Measurements from ENCODE around the gene HINFP. TPM values are rescaled to one million over a fixed set of nuclear protein-coding genes. Genes with fewer than 3 reads are reported as not detected.
A peak's percentile ranks its signal among the peaks of the same experiment; 100 is the strongest.
"Not testable (repeated sequence)": the region's sequence is repeated elsewhere in the genome, so short reads cannot be mapped to it uniquely, and the experiment has no call there.

The HINFP gene
- total and polyA plus RNA-seq, 7 experiments from 2014 or later, result 14.7 to 79.7 (median 32.7) TPM

DNA sequence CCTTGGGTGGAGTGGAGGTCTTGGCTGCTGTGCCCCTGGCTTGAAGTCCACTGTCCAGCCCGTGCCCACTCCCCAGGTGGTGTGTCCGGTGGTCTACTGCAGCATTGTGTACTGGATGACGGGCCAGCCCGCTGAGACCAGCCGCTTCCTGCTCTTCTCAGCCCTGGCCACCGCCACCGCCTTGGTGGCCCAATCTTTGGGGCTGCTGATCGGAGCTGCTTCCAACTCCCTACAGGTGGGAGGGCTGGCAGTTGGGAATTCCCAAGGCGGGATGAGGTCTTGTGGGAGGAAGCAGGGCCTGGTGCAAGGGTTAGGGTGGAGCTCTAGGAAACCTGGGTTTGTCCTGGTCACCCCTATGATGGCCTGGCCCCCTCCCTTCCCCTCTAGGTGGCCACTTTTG, 38.8 kb downstream of the HINFP start:
- POLR2A ChIA-PET, result interaction anchor here (1.2 kb wide), 1 partner anchor 10 kb away, joined by 3 read pairs; no protein-coding TSS in a partner anchor
- intact Hi-C loops (cut with micrococcal nuclease), result no loop called here
- no peak overlapping the region for H3K4me3 Mint-ChIP-seq

DNA sequence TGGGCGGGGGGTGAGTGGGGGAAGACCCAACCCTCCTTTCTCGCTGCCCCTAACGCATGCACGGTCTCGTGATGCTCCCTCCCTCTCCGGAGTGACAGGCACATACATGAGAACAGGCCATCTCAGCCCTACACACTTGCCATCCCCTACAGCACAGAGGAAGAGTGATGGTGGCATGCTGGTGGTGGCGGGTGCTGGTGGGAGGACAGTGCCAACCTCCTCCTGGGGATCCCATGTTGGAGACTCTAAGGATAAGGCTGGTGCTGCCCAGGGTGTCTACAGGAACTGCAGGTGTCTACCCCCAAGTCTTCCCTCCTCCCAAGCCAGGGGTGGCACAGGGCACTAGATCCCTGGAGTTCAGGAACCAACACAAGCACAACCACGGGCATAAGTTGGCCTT, 40.5 kb downstream of the HINFP start:
- no peaks in the 10 kb centered on the region for H3K36me3 ChIP-seq (ENCODE audit: control insufficient read depth in 2 of 3, insufficient read depth in 3 of 3, low read length in 3 of 3)
- intact Hi-C loops (cut with micrococcal nuclease), result no loop called here
- Mint-ChIP-seq H3K27ac (no peak overlapping the region), H3K4me3 (no peak overlapping the region), H3K9me3 (no peaks in the 10 kb centered on the region), H3K36me3 (no peaks in the 10 kb centered on the region), H3K27me3 (peaks cover 0 to 4% (median 0%) of the 10 kb centered on the region in 5 donors), H3K4me1 (no peaks in the 10 kb centered on the region)
- H3K9me3 ChIP-seq (ENCODE audit: control insufficient read depth in 2 of 3, low read length in 3 of 3), result no peaks in the 10 kb centered on the region
- H3K4me1 ChIP-seq (ENCODE audit: control insufficient read depth in 2 of 2, insufficient read depth in 2 of 2, low read length in 2 of 2), result no peaks in the 10 kb centered on the region
- H3K27ac ChIP-seq (ENCODE audit: low read depth, low read length), result no peak overlapping the region
- ATAC-seq (no peak), DNase-seq (no peak)
- POLR2A ChIA-PET, result no interaction called here
- no peak overlapping the region for H3K4me3 ChIP-seq (ENCODE audit: low read length)
- CTCF ChIA-PET, result no interaction called here
- no peaks in the 10 kb centered on the region for H3K27me3 ChIP-seq (ENCODE audit: control insufficient read depth in 2 of 2, insufficient read depth in 2 of 2, low read length in 2 of 2)

More for the DNA sequence above, 38.8 kb downstream of the HINFP start:
- no peaks in the 10 kb centered on the region for H3K36me3 ChIP-seq (ENCODE audit: control insufficient read depth in 2 of 3, insufficient read depth in 3 of 3, low read length in 3 of 3)
- H3K36me3 Mint-ChIP-seq, result no peaks in the 10 kb centered on the region
- ATAC-seq (no peak), DNase-seq (no peak)
- H3K27ac Mint-ChIP-seq, result no peak overlapping the region
- no peak overlapping the region for H3K4me3 ChIP-seq (ENCODE audit: low read length)
- no peaks in the 10 kb centered on the region for H3K27me3 ChIP-seq (ENCODE audit: control insufficient read depth in 2 of 2, insufficient read depth in 2 of 2, low read length in 2 of 2)
- H3K9me3 Mint-ChIP-seq, result no peaks in the 10 kb centered on the region
- no peak overlapping the region for H3K27ac ChIP-seq (ENCODE audit: low read depth, low read length)
- peaks cover 0 to 8% (median 5%) of the 10 kb centered on the region in 5 donors for H3K27me3 Mint-ChIP-seq
- H3K9me3 ChIP-seq (ENCODE audit: control insufficient read depth in 2 of 3, low read length in 3 of 3), result no peaks in the 10 kb centered on the region
- no peaks in the 10 kb centered on the region for H3K4me1 ChIP-seq (ENCODE audit: control insufficient read depth in 2 of 2, insufficient read depth in 2 of 2, low read length in 2 of 2)
- H3K4me1 Mint-ChIP-seq, result peaks cover 0 to 8% (median 2%) of the 10 kb centered on the region in 7 donors
- CTCF ChIA-PET, result interaction anchor here (1.2 kb wide), 1 partner anchor 9 kb away, joined by 5 read pairs; the partner anchor contains the start of gene NLRX1

DNA sequence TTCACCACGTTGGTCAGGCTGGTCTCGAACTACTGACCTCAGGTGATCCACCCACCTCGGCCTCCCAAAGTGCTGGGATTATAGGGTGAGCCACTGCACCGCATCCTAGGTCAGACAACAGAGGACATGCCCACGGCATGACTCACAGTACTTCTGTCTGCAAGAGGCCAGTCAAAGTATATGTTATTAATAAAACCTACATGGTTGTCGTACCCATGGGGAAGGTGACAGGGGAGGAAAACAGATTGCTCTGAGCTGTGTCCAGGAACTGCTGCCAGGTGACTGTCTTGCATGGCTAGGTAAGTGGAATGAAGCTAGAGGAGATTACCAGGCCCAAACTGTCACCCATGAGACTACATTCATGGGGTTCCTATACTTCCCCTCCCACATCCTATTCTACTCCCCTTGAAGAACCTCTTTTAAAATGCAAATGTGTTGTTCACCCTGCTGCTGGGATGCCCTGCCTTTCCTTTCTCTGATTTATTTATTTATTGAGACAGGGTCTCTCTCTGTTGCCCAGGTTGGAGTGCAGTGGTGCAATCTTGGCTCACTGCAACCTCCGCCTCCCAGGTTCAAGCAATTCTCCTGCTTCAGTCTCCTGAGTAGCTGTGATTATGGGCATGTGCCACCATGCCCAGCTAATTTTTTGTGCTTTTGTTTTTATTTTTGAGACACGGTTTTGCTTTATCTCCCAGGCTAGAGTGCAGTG, 45.1 kb downstream of the HINFP start:
- H3K9me3 ChIP-seq (ENCODE audit: control insufficient read depth in 2 of 3, low read length in 3 of 3), result no peaks in the 10 kb centered on the region
- no peaks in the 10 kb centered on the region for H3K36me3 Mint-ChIP-seq
- ATAC-seq (no peak), DNase-seq (no peak)
- peaks cover 0 to 4% (median 0%) of the 10 kb centered on the region in 5 donors for H3K27me3 Mint-ChIP-seq
- no peaks in the 10 kb centered on the region for H3K9me3 Mint-ChIP-seq
- ChIA-PET CTCF (interaction anchor here (0.7 to 1.5 kb wide), 5 partner anchors 30 to 159 kb away, joined by 3 to 6 read pairs (median 4); no protein-coding TSS in a partner anchor), POLR2A (interaction anchor here (0.6 to 0.7 kb wide), 2 partner anchors 46 to 151 kb away, joined by 4 read pairs; no protein-coding TSS in a partner anchor)
- H3K36me3 ChIP-seq (ENCODE audit: control insufficient read depth in 2 of 3, insufficient read depth in 3 of 3, low read length in 3 of 3), result peaks cover 0 to 5% (median 0%) of the 10 kb centered on the region in 3 experiments
- no peak overlapping the region for H3K27ac ChIP-seq (ENCODE audit: low read depth, low read length)
- no peak overlapping the region for H3K4me3 Mint-ChIP-seq
- peaks cover 0 to 4% of the 10 kb centered on the region in 2 donors for H3K4me1 ChIP-seq (ENCODE audit: control insufficient read depth in 2 of 2, insufficient read depth in 2 of 2, low read length in 2 of 2)
- intact Hi-C loops (cut with micrococcal nuclease), result loop anchor here in 1 of 2 donors (5.0 kb wide), 2 partner anchors 59 to 149 kb away; partner anchors contain the start of genes C2CD2L, RPS25 and TRAPPC4
- no peaks in the 10 kb centered on the region for H3K27me3 ChIP-seq (ENCODE audit: control insufficient read depth in 2 of 2, insufficient read depth in 2 of 2, low read length in 2 of 2)
- no peak overlapping the region for H3K4me3 ChIP-seq (ENCODE audit: low read length)
- peaks cover 4 to 20% (median 11%) of the 10 kb centered on the region in 7 donors for H3K4me1 Mint-ChIP-seq
- H3K27ac Mint-ChIP-seq, result no peak overlapping the region

DNA sequence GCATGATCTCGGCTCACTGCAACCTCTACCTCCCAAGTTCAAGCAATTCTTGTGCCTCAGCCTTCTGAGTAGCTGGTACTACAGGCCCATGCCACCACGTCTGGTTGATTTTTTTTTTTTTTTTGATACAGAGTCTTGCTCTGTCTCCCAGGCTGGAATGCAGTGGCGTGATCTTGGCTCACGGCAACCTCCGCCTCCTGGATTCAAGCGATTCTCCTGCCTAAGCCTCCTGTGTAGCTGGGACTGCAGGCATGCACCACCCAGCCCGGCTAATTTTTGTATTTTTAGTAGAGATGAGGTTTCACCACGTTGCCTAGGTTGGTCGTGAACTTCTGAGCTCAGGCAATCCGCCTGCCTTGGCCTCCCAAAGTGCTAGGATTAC, 45.7 kb downstream of the HINFP start:
- not testable (repeated sequence) for H3K27ac ChIP-seq (ENCODE audit: low read depth, low read length); H3K4me3 ChIP-seq (ENCODE audit: low read length); H3K9me3 Mint-ChIP-seq; H3K4me1 ChIP-seq (ENCODE audit: control insufficient read depth in 2 of 2, insufficient read depth in 2 of 2, low read length in 2 of 2); DNase-seq; ATAC-seq; H3K27me3 Mint-ChIP-seq; H3K36me3 ChIP-seq (ENCODE audit: control insufficient read depth in 2 of 3, insufficient read depth in 3 of 3, low read length in 3 of 3); H3K9me3 ChIP-seq (ENCODE audit: control insufficient read depth in 2 of 3, low read length in 3 of 3); H3K36me3 Mint-ChIP-seq; H3K27ac Mint-ChIP-seq; H3K27me3 ChIP-seq (ENCODE audit: control insufficient read depth in 2 of 2, insufficient read depth in 2 of 2, low read length in 2 of 2)
- Mint-ChIP-seq H3K4me1 (peaks cover 4 to 20% (median 11%) of the 10 kb centered on the region in 7 donors), H3K4me3 (peak overlapping the region in 2 of 10 donors; percentile 21 to 34)
- ChIA-PET CTCF (interaction anchor here (0.7 to 1.2 kb wide), 5 partner anchors 85 to 159 kb away, joined by 3 to 5 read pairs (median 4); no protein-coding TSS in a partner anchor), POLR2A (interaction anchor here (0.6 to 0.7 kb wide), 2 partner anchors 46 to 151 kb away, joined by 4 read pairs; no protein-coding TSS in a partner anchor)
- intact Hi-C loops (cut with micrococcal nuclease), result loop anchor here in 1 of 2 donors (5.0 kb wide), 2 partner anchors 60 to 150 kb away; partner anchors contain the start of genes C2CD2L, RPS25 and TRAPPC4

DNA sequence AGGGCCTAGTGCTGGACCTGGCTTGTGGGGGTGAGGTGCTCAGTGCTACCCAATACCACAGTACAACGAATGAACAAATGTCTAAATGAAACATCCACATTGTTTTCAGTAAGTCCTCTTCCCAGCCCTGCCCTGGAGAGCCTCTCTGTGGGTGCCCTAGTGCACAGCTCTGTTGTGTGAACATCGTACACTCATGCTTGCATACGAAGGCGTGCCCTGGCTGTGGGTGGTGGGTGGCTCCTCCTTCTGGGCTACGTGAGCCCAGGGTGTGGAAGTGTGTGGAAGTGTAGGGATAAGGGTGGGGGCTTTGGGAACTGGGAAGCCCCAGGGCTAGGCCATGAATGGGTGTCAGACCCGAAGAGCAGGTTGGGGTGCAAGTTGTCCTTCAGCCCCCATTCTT, 46.6 kb downstream of the HINFP start:
- Mint-ChIP-seq H3K27ac (peak overlapping the region in 7 of 9 donors; percentile 41 to 90 (median 69)), H3K4me3 (peak overlapping the region; percentile 45 to 92 (median 78)), H3K36me3 (no peaks in the 10 kb centered on the region), H3K27me3 (no peaks in the 10 kb centered on the region), H3K4me1 (peaks cover 4 to 25% (median 11%) of the 10 kb centered on the region in 7 donors), H3K9me3 (no peaks in the 10 kb centered on the region)
- Histone ChIP-seq H3K27me3 (ENCODE audit: control insufficient read depth in 2 of 2, insufficient read depth in 2 of 2, low read length in 2 of 2) (no peaks in the 10 kb centered on the region), H3K4me3 (ENCODE audit: low read length) (no peak overlapping the region), H3K9me3 (ENCODE audit: control insufficient read depth in 2 of 3, low read length in 3 of 3) (no peaks in the 10 kb centered on the region), H3K36me3 (ENCODE audit: control insufficient read depth in 2 of 3, insufficient read depth in 3 of 3, low read length in 3 of 3) (peaks cover 0 to 5% (median 0%) of the 10 kb centered on the region in 3 experiments), H3K4me1 (ENCODE audit: control insufficient read depth in 2 of 2, insufficient read depth in 2 of 2, low read length in 2 of 2) (peaks cover 0 to 4% of the 10 kb centered on the region in 2 donors), H3K27ac (ENCODE audit: low read depth, low read length) (no peak overlapping the region)
- intact Hi-C loops (cut with micrococcal nuclease), result loop anchor here (1.0 to 5.0 kb wide), 11 partner anchors 19 to 155 kb away; partner anchors contain the start of genes C2CD2L (in 2 of the 2), ABCG4 (in 1 of the 2), CBL (in 1 of the 2) and RPS25 (in 1 of the 2)
- POLR2A ChIA-PET, result no interaction called here
- ATAC-seq (no peak), DNase-seq (no peak)
- CTCF ChIA-PET, result interaction anchor here (0.9 to 1.2 kb wide), 2 partner anchors 155 to 158 kb away, joined by 3 to 5 read pairs; no protein-coding TSS in a partner anchor

DNA sequence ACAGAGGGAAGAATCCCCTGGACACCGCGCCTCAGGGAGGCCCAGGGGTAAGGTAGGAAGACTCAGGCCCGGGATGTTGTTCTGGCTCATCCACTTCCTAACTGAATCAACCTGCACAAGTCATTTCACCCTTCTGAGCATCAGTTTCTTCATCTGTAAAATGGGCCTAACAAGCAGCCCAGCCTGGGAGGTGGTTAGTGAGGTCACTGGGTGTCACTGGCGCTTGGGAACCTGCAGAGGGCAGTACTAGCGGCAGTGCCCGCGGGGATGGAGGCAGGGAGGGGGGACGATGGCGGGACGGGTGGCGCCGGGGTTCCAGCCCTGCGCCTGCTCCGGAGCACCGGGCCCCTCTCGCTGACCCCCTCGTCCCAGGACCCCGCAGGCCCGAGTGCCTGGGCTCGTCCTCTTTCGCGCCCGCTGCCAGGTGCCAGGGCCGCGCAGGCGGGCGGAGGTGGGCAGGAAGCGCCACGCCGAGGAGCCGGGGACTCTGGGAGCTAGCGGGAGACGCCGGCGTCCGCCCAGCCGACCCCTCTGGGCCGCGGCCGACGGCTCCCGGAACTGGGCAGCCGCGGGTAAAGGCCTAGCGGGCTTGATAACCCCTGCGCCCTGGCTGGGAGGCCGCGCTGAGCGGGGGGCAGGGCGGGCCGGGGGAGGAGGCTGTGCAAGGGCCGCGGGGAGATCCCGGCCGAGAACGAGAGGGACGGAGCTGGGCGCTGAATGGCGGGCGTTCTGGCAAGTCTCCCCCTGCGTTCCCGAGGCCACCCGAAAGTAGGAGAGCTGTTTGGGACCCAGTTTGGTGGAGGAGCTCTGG, 47.3 kb downstream of the HINFP start, which contains the start of gene NLRX1:
Gene NLRX1 (plus strand): TSS at position 255 of the 811 bp plus-strand sequence. CDS start 2,679 bp downstream, outside the sequence.
- H3K36me3 Mint-ChIP-seq, result no peaks in the 10 kb centered on the region
- Histone ChIP-seq H3K27ac (ENCODE audit: low read depth, low read length) (peak within 1 kb of the TSS; percentile 73), H3K9me3 (ENCODE audit: control insufficient read depth in 2 of 3, low read length in 3 of 3) (no peaks in the 10 kb centered on the region), H3K27me3 (ENCODE audit: control insufficient read depth in 2 of 2, insufficient read depth in 2 of 2, low read length in 2 of 2) (no peaks in the 10 kb centered on the region), H3K4me1 (ENCODE audit: control insufficient read depth in 2 of 2, insufficient read depth in 2 of 2, low read length in 2 of 2) (peaks cover 0 to 4% of the 10 kb centered on the region in 2 donors), H3K4me3 (ENCODE audit: low read length) (peak within 1 kb of the TSS; percentile 75), H3K36me3 (ENCODE audit: control insufficient read depth in 2 of 3, insufficient read depth in 3 of 3, low read length in 3 of 3) (peaks cover 0 to 8% (median 0%) of the 10 kb centered on the region in 3 experiments)
- no peaks in the 10 kb centered on the region for H3K27me3 Mint-ChIP-seq
- ChIA-PET POLR2A (interaction anchor here (0.5 to 1.5 kb wide), 11 partner anchors 9 to 116 kb away, joined by 3 to 8 read pairs (median 5); partner anchors contain the start of genes ABCG4, C2CD2L, DPAGT1 and VPS11), CTCF (interaction anchor here (0.7 to 1.5 kb wide), 11 partner anchors 9 to 155 kb away, joined by 3 to 11 read pairs (median 4); partner anchors contain the start of genes DPAGT1 and VPS11)
- intact Hi-C loops (cut with micrococcal nuclease), result loop anchor here (1.0 to 5.0 kb wide), 12 partner anchors 20 to 155 kb away; partner anchors contain the start of genes C2CD2L (in 2 of the 2), ABCG4 (in 1 of the 2), CBL (in 1 of the 2) and HINFP (in 1 of the 2)
- no peaks in the 10 kb centered on the region for H3K9me3 Mint-ChIP-seq
- peaks cover 4 to 25% (median 11%) of the 10 kb centered on the region in 7 donors for H3K4me1 Mint-ChIP-seq
- ATAC-seq (peak; percentile 98), DNase-seq (peak; percentile 67 to 85 (median 82))
- H3K27ac Mint-ChIP-seq, result peak within 1 kb of the TSS; percentile 64 to 95 (median 87)
- peak within 1 kb of the TSS; percentile 86 to 94 (median 90) for H3K4me3 Mint-ChIP-seq

All from naive thymus-derived CD4-positive, alpha-beta T cell (primary cell).